Middle frontal gyrus (tissue), 1 donor: Measurements from ENCODE around the gene TAF1D.
"Not testable (repeated sequence)": the region's sequence is repeated elsewhere in the genome, so short reads cannot be mapped to it uniquely, and the experiment has no call there.

Experiments
- DNase-seq: peaks from one replicate; pipeline ENCODE4 v3.0.0-alpha.2; 2015; ENCODE audit warnings: low spot score; ENCODE audit errors: extremely low spot score

TAF1D gene

GRCh38 chr11:93747122-93747521 is 5.8 kb upstream of the TAF1D start:
- DNase-seq: no peak

- DNase-seq: no peak
Observed at GRCh38 chr11:93746101-93746500, 4.8 kb upstream of the TAF1D start.

GRCh38 chr11:93745005-93745755 is 3.9 kb upstream of the TAF1D start:
- DNase-seq: not testable (repeated sequence)

- DNase-seq: no peak
Observed at GRCh38 chr11:93744669-93745004, 3.3 kb upstream of the TAF1D start.

GRCh38 chr11:93743291-93743690 is 2.0 kb upstream of the TAF1D start:
- DNase-seq: no peak

- DNase-seq: no peak
Observed at GRCh38 chr11:93741882-93742226, 559 bp upstream of the TAF1D start.

- DNase-seq: no peak
Observed at GRCh38 chr11:93740730-93741093, 583 bp downstream of the TAF1D start.

GRCh38 chr11:93740031-93740729 is 1.1 kb downstream of the TAF1D start:
- DNase-seq: no peak

- no peak for DNase-seq
Observed at GRCh38 chr11:93738647-93739081, 2.6 kb downstream of the TAF1D start.

- no peak for DNase-seq
Observed at GRCh38 chr11:93737904-93738612, 3.2 kb downstream of the TAF1D start.

- DNase-seq: no peak
Observed at GRCh38 chr11:93736129-93736528, 5.2 kb downstream of the TAF1D start.

- no peak for DNase-seq
Observed at GRCh38 chr11:93735627-93736026, 5.7 kb downstream of the TAF1D start.

GRCh38 chr11:93734427-93735222 is 6.7 kb downstream of the TAF1D start:
- DNase-seq: no peak

- no peak for DNase-seq
Observed at GRCh38 chr11:93733474-93733873, 7.8 kb downstream of the TAF1D start.

- no peak for DNase-seq
Observed at GRCh38 chr11:93732237-93732892, 8.9 kb downstream of the TAF1D start.

- DNase-seq: no peak
Observed at GRCh38 chr11:93730108-93731107, 10.9 kb downstream of the TAF1D start.

- DNase-seq: no peak
Observed at GRCh38 chr11:93729129-93729616, 12.1 kb downstream of the TAF1D start.

GRCh38 chr11:93728792-93729128 is 12.5 kb downstream of the TAF1D start:
- no peak for DNase-seq

- DNase-seq: no peak
Observed at GRCh38 chr11:93727985-93728791, 13.1 kb downstream of the TAF1D start.
